A673 (cell line): Measurements from ENCODE around the gene CEP72.

Source experiments
- EZH2 ChIP-seq: fragments of 200-600 bp; sonication (generic); IDR thresholded peaks from 2 replicates; pipeline ENCODE4 v1.6.1; 2017; ENCODE audit warnings: borderline replicate concordance, low read depth, mild to moderate bottlenecking, mixed read lengths, antibody characterized with exemption, low read length; ENCODE audit not compliant: poor library complexity, severe bottlenecking
- TF ChIP-seq, protein P1 (sequence below): fragments of 300-800, 200-600 bp; sonication (generic); conservative IDR thresholded peaks from 2 replicates; pipeline ENCODE4 v1.5.1; 2017; ENCODE audit warnings: low read depth, mild to moderate bottlenecking, antibody characterized with exemption, low read length, moderate library complexity, mixed read lengths

DNA sequence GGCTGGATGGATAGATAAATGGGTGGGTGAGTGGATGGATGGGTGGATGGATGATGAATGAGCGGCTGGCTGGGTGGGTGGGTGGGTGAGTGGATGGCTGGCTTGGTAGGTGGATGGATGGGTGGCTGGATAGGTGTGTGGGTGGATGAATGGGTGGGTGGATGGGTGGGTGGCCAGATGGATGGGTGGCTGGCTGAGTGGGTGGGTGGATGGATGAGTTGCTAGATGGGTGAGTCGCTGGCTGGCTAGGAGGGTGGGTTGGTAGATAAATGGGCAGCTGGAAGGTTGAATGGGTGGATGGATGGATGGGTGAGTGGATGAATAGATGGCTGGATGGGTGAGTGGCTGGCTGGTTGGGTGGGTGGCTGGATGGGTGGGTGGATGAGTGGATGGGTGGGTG, 27.9 kb upstream of the CEP72 start:
- TF ChIP-seq, protein P1, sequence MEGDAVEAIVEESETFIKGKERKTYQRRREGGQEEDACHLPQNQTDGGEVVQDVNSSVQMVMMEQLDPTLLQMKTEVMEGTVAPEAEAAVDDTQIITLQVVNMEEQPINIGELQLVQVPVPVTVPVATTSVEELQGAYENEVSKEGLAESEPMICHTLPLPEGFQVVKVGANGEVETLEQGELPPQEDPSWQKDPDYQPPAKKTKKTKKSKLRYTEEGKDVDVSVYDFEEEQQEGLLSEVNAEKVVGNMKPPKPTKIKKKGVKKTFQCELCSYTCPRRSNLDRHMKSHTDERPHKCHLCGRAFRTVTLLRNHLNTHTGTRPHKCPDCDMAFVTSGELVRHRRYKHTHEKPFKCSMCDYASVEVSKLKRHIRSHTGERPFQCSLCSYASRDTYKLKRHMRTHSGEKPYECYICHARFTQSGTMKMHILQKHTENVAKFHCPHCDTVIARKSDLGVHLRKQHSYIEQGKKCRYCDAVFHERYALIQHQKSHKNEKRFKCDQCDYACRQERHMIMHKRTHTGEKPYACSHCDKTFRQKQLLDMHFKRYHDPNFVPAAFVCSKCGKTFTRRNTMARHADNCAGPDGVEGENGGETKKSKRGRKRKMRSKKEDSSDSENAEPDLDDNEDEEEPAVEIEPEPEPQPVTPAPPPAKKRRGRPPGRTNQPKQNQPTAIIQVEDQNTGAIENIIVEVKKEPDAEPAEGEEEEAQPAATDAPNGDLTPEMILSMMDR = no peak
- no peak for TF ChIP-seq EZH2
